CD14-positive monocyte (primary cell): ENCODE results near the gene GPSM1. TPM values are rescaled to one million over a fixed set of nuclear protein-coding genes. Genes with fewer than 3 reads are reported as not detected.

Source experiments
- DNase-seq, 3 donors: peaks; one replicate each; pipeline ENCODE4 v3.0.0-alpha.2; 2011 to 2022
- H2AFZ ChIP-seq: 2 replicates; pipeline ENCODE4 v1.6.0; 2012; ENCODE audit warnings: mild to moderate bottlenecking, low read depth, low read length, inconsistent platforms; ENCODE audit not compliant: insufficient read depth, poor library complexity, severe bottlenecking
- H3K27ac ChIP-seq, 2 donors: 1 replicate in 1 of 2; 2 replicates in 1 of 2; pipeline ENCODE4 v1.5.1; 2012 to 2013; ENCODE audit warnings: low read length in 2 of 2, control low read depth in 1 of 2, inconsistent platforms in 1 of 2, low read depth in 1 of 2, mild to moderate bottlenecking in 1 of 2
- H3K27me3 ChIP-seq, 2 donors: one replicate each; pipeline versions ENCODE4 v1.6.0 to v1.6.1; 2011 to 2013; ENCODE audit warnings: low read length in 2 of 2; ENCODE audit not compliant: control insufficient read depth in 2 of 2, insufficient read depth in 2 of 2
- H3K36me3 ChIP-seq, 2 donors: replicated peaks in 1 of 2; 1 replicate in 1 of 2; 2 replicates in 1 of 2; pipeline versions ENCODE4 v1.5.1 to v1.6.1; 2012 to 2013; ENCODE audit warnings: low read length in 2 of 2, control low read depth in 1 of 2, inconsistent platforms in 1 of 2, mild to moderate bottlenecking in 1 of 2; ENCODE audit not compliant: insufficient read depth in 2 of 2, control insufficient read depth in 1 of 2
- H3K4me1 ChIP-seq, 2 donors: 1 replicate in 1 of 2; 2 replicates in 1 of 2; pipeline versions ENCODE4 v1.5.1 to v1.6.1; 2012 to 2013; ENCODE audit warnings: low read length in 2 of 2, control low read depth in 1 of 2, inconsistent platforms in 1 of 2, mild to moderate bottlenecking in 1 of 2, moderate library complexity in 1 of 2; ENCODE audit not compliant: insufficient read depth in 2 of 2, control insufficient read depth in 1 of 2
- H3K4me2 ChIP-seq: replicated peaks from 2 replicates; pipeline ENCODE3; 2012; ENCODE audit warnings: low read length, moderate library complexity, mild to moderate bottlenecking; ENCODE audit not compliant: poor library complexity, severe bottlenecking; ENCODE audit errors: extremely low read depth
- H3K4me3 ChIP-seq, 3 experiments: fragments of 200-600 bp in 1 of 3; sonication (generic) in 1 of 3; replicated peaks in 1 of 3; 1 replicate in 2 of 3; 2 replicates in 1 of 3; pipeline ENCODE4 v1.5.1; 2011 to 2013; ENCODE audit warnings: low read length in 3 of 3, mild to moderate bottlenecking in 3 of 3, control low read depth in 2 of 3, low read depth in 2 of 3, inconsistent platforms in 1 of 3, moderate library complexity in 1 of 3
- H3K79me2 ChIP-seq: 2 replicates; pipeline ENCODE4 v1.6.0; 2012; ENCODE audit warnings: mild to moderate bottlenecking, control low read depth, inconsistent platforms, low read length, moderate library complexity; ENCODE audit not compliant: insufficient read depth
- H3K9ac ChIP-seq: 2 replicates; pipeline ENCODE4 v1.6.0; 2017; ENCODE audit warnings: low read length, mild to moderate bottlenecking; ENCODE audit not compliant: insufficient read depth, poor library complexity, severe bottlenecking
- H3K9me3 ChIP-seq, 2 donors: replicated peaks in 1 of 2; 1 replicate in 1 of 2; 2 replicates in 1 of 2; pipeline versions ENCODE4 v1.5.1 to v1.6.1; 2012 to 2013; ENCODE audit warnings: low read length in 2 of 2, control low read depth in 1 of 2; ENCODE audit not compliant: control insufficient read depth in 1 of 2, insufficient read depth in 1 of 2
- H4K20me1 ChIP-seq: 2 replicates; pipeline ENCODE4 v1.6.0; 2012; ENCODE audit warnings: mild to moderate bottlenecking, low read length, control low read depth, moderate library complexity; ENCODE audit not compliant: insufficient read depth
- H3K27ac Mint-ChIP-seq, 7 donors: one replicate each; pipeline ENCODE4 v1.8.0; 2020; ENCODE audit warnings: mild to moderate bottlenecking in 7 of 7, mixed read lengths in 7 of 7, moderate library complexity in 6 of 7, inconsistent platforms in 2 of 7
- H3K27me3 Mint-ChIP-seq, 3 donors: one replicate each; pipeline ENCODE4 v1.8.0; 2021 to 2022; ENCODE audit warnings: low read depth in 3 of 3, mild to moderate bottlenecking in 3 of 3, mixed read lengths in 3 of 3, moderate library complexity in 3 of 3, inconsistent platforms in 1 of 3
- H3K36me3 Mint-ChIP-seq, 2 donors: one replicate each; pipeline ENCODE4 v1.8.0; 2020; ENCODE audit warnings: mixed read lengths in 2 of 2, inconsistent platforms in 1 of 2, mild to moderate bottlenecking in 1 of 2
- H3K4me1 Mint-ChIP-seq: one replicate; pipeline ENCODE4 v1.8.0; 2020; ENCODE audit warnings: mild to moderate bottlenecking, mixed read lengths
- H3K4me3 Mint-ChIP-seq, 2 donors: one replicate each; pipeline ENCODE4 v1.8.0; 2020; ENCODE audit warnings: mild to moderate bottlenecking in 2 of 2, mixed read lengths in 2 of 2, moderate library complexity in 1 of 2
- H3K9me3 Mint-ChIP-seq, 7 donors: one replicate each; pipeline ENCODE4 v1.8.0; 2020 to 2022; ENCODE audit warnings: mixed read lengths in 7 of 7, mild to moderate bottlenecking in 6 of 7, moderate library complexity in 6 of 7, inconsistent platforms in 2 of 7
- CTCF ChIP-seq: fragments of 200-600 bp; IDR thresholded peaks from one replicate; pipeline ENCODE4 v1.8.0; 2022; ENCODE audit warnings: antibody characterized with exemption, mild to moderate bottlenecking
- WGBS: methylation state at CpG from one replicate; pipeline ENCODE4 v1.1.5; 2013; ENCODE audit warnings: missing lambda C conversion rate; ENCODE audit not compliant: insufficient coverage; 5-methylcytosine and 5-hydroxymethylcytosine counted together
- intact Hi-C, 2 donors: fragments of 100-400 bp; cut with micrococcal nuclease; formaldehyde crosslinking; loops; one replicate each; pipeline versions ENCODE4 v1.15.0 to v1.15.1; 2023
- polyA plus RNA-seq, 3 donors: library from polyadenylated mRNA; depleted of rRNA in 1 of 3; unstranded in 2 of 3; stranded (reverse) in 1 of 3; fragments of 300-500 nt in 2 of 3; fragments of >200 nt in 1 of 3; fragmentation: Illumina TruSeq in 2 of 3; gene quantifications; 1 replicate in 2 of 3; 2 replicates in 1 of 3; pipeline ENCODE4 v1.2.3, GENCODE V29; 2012 to 2021

The GPSM1 gene
- polyA plus RNA-seq, 3 donors, result 0.67 to 3.1 (median 0.73) TPM

GRCh38 chr9:136361754-136362449 lies 34.6 kb downstream of the GPSM1 start:
- H3K9me3 Mint-ChIP-seq, result peaks cover 0 to 2% (median 0%) of the 10 kb centered on the region in 7 donors
- peaks cover 24% of the 10 kb centered on the region for H3K4me1 Mint-ChIP-seq
- Histone ChIP-seq H3K79me2 (no peaks in the 10 kb centered on the region), H3K4me3 (no peak overlapping the region), H3K27ac (peak overlapping the region in 1 of 2 donors; percentile 51), H4K20me1 (peaks cover 12% of the 10 kb centered on the region), H3K27me3 (no peaks in the 10 kb centered on the region), H3K9ac (no peak overlapping the region), H3K36me3 (peaks cover 4 to 7% of the 10 kb centered on the region in 2 donors), H3K4me1 (peaks cover 35 to 41% of the 10 kb centered on the region in 2 donors), H3K9me3 (no peaks in the 10 kb centered on the region), H3K4me2 (no peak overlapping the region), H2AFZ (no peak overlapping the region)
- peaks cover 1 to 2% (median 2%) of the 10 kb centered on the region in 3 donors for H3K27me3 Mint-ChIP-seq
- no peak for DNase-seq
- intact Hi-C loops, result loop anchor here (5.0 to 10.0 kb wide), 4 partner anchors 40 to 123 kb away; partner anchors contain the start of genes ENTR1 (in 1 of the 2), PMPCA (in 1 of the 2), QSOX2 (in 1 of the 2) and SEC16A (in 1 of the 2)
- WGBS, result 96% methylated on average over 22 of the region's 26 CpGs
- H3K27ac Mint-ChIP-seq, result peak overlapping the region in 2 of 7 donors; percentile 7 to 18
- TF ChIP-seq CTCF, result no peak
- H3K36me3 Mint-ChIP-seq, result peaks cover 0 to 5% of the 10 kb centered on the region in 2 donors
- no peak overlapping the region for H3K4me3 Mint-ChIP-seq

- Histone ChIP-seq H3K4me3 (no peak overlapping the region), H3K27me3 (no peaks in the 10 kb centered on the region), H3K27ac (peak overlapping the region; percentile 26 to 51), H3K4me2 (no peak overlapping the region), H3K9ac (no peak overlapping the region), H3K36me3 (peaks cover 9 to 12% of the 10 kb centered on the region in 2 donors), H3K4me1 (peaks cover 35 to 42% of the 10 kb centered on the region in 2 donors), H2AFZ (no peak overlapping the region), H3K9me3 (no peaks in the 10 kb centered on the region), H4K20me1 (peaks cover 12% of the 10 kb centered on the region), H3K79me2 (no peaks in the 10 kb centered on the region)
- intact Hi-C loops, result loop anchor here (5.0 to 10.0 kb wide), 4 partner anchors 40 to 122 kb away; partner anchors contain the start of genes ENTR1 (in 1 of the 2), PMPCA (in 1 of the 2), QSOX2 (in 1 of the 2) and SEC16A (in 1 of the 2)
- Mint-ChIP-seq H3K9me3 (peaks cover 0 to 2% (median 0%) of the 10 kb centered on the region in 7 donors), H3K4me3 (no peak overlapping the region), H3K27me3 (peaks cover 1 to 2% (median 2%) of the 10 kb centered on the region in 3 donors), H3K27ac (peak overlapping the region in 2 of 7 donors; percentile 14 to 30), H3K36me3 (peaks cover 0 to 7% of the 10 kb centered on the region in 2 donors), H3K4me1 (peaks cover 24% of the 10 kb centered on the region)
- DNase-seq, result no peak
- no peak for TF ChIP-seq CTCF
- 94% methylated on average over 5 of the region's 6 CpGs for WGBS
These were observed 35.1 kb downstream of the GPSM1 start for GRCh38 chr9:136362450-136362784.
